GM18519 (cell line): ENCODE data around the gene ELOVL7.
"Not testable (repeated sequence)": the region's sequence is repeated elsewhere in the genome, so short reads cannot be mapped to it uniquely, and the experiment has no call there.

ENCODE experiments used
- ATAC-seq: cut with Tn5 transposase; IDR thresholded peaks from one replicate; pipeline ENCODE4 v1.9.1; 2021; ENCODE audit warnings: mild to moderate bottlenecking, moderate library complexity; ENCODE audit not compliant: unreplicated experiment, low FRiP score

Gene ELOVL7

DNA sequence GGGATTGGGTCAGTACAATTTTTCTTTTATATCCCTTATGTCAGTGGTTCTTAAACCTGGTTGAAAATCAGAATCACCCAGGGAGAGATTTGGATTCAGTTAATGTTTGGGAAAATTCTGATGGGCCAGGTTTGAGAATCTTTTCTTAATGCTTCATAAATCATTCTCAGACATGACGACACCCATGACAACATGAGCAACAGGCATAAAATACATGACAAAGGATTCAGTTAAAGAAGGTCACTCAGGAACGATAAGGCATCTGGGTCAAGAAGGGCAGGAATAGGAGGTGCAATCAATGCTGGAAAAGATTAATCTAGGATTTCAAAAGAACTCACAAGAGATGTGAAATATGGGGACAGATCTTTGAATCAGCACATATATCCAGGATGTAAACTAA is 41.8 kb downstream of the ELOVL7 start:
- no peak for ATAC-seq

DNA sequence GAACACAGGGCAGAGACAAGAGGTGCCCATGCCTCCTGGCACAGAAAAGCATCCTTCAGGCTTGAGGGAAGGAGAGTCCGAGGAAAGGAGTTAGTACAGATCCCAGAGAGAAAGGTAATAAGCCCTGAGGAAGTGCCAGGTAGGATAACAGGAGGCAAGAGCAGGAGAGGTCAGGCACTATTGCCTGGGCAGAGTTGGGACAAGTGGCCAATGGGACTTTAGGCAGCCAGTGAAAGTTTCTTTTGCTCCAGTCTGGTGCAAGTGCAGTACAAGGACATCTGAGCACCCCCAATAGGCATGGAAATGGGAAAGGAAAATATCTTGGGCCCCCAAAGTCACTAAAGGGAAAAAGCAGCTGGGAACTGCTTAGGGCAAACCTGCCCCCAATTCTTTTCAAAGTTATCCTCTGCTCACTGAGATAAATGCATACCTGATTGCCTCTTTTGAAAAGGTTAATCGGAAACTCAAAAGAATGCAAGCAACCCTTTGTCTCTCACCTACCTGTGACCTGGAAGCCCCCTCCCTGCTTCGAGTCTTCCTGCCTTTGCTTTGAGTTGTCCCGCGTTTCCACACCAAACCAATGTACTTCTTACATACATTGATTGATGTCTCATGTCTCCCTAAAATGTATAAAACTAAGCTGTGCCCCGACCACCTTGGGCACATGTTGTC is 46.5 kb downstream of the ELOVL7 start:
- no peak for ATAC-seq

DNA sequence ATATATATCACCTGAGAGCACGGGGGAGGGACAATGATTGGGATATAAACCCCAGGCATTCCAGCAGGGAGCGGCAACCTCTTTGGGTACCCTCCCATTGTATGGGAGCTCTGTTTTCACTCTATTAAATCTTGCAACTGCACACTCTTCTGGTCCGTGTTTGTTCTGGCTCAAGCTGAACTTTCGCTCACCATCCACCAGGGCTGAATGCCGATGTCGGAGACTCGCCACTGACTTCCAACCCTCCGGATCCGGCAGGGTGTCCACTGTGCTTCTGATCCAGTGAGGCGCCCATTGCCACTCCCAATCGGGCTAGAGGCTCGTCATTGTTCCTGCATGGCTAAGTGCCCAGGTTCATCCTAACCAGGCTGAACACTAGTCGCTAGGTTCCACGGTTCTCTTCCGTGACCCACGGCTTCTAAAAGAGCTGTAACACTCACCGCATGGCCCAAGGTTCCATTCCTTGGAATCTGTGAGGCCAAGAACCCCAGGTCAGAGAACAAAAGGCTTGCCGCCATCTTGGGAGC is 48.6 kb downstream of the ELOVL7 start:
- not testable (repeated sequence) for ATAC-seq

DNA sequence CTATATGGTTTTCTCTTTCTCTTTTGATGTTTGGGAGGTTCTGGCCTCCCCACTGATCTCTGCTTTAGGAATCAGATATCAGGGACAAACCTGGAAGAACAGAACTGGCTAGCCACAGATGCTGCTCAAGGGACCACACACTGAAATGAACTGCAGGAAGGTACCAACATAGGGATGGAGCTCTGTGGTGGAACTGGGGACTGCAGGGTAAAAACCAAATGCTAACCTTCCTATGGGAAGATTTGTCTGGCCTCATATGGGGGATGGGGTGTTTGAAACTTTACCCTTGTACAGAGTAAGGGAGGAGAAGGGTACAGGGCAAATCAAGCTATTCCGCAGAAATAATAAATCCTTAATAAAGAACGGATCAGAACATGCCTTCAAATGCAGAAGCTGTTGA is 49.4 kb downstream of the ELOVL7 start:
- ATAC-seq = no peak

DNA sequence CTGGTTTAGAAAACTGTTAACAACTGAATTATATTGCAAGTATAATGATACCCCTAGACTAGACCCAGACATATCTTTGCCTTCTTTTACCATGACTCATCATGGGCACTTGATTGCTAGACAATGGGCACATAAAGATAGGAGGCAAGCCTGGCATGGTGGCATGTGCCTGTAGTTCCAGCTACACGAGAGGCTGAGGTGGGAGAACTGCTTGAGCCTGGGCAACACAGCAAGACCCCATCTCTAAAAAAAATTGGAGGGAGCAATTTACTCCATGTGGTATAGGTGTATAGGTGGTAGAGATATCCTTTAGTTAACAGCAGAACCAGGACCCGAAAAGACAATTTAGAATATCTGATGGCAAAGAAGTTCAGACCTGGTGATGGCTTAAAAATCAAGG is 51.6 kb downstream of the ELOVL7 start:
- no peak for ATAC-seq

DNA sequence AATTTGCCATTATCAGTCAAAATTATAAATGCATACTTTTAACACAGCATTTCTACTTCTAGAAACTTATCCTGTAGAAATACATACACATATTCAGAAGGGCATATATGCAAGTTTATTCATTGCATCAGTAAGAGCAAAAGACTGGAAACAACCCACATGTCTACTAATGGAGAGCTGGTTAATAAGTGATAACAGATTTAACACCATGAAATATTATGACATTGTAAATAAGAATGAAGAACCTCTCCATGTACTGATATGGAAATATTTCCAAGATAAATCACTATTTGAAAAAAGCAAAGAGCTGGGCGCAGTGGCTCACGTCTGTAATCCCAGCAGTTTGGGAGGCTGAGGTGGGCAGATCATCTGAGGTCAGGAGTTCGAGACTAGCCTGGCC is 54.5 kb downstream of the ELOVL7 start:
- ATAC-seq = no peak

DNA sequence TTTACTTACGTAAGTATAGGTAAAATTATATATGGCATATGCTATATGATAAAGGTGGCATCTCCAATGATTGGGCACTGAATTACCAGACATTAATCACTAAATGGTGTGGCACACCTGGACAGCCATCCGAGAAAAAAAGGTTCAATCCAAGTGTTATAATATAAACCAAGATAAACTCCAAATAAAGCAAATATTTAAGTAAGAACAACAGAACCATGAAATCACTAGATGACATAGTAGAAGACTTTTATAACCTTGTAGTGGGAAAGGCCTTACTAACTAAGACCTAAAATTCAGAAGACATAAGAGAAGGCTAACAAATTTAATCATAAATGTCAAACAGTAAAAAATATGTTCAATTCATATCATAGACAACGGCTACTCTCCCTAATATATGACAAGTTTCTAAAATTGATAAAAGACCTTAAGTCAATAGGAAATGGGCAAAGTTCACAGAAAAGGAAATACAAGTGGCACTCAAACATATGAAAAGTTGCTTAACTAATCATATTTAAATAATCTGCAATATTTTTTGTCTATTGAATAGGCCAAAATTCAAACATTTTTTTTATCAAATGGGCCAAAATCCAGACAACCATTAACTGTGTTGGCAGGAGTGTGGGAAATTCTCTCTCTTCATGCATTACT is 55.1 kb downstream of the ELOVL7 start:
- ATAC-seq = no peak

DNA sequence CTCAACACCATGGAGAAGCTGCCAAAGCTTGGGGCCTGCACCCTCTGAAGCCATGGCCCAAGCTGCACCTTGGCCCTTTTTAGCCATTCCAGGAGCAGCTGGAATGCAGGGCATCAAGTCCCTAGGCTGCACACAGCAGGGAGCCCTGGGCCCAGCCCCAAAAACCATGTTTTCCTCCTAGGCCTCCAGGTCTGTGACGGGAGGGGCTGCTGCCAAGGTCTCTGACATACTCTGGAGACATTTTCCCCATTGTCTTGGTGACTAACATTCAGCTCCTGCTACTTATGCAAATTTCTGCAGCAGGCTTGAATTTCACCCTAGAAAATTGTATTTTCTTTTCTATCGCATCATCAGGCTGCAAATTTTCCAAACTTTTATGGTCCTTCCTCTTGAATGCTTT is 64.6 kb downstream of the ELOVL7 start:
- no peak for ATAC-seq

DNA sequence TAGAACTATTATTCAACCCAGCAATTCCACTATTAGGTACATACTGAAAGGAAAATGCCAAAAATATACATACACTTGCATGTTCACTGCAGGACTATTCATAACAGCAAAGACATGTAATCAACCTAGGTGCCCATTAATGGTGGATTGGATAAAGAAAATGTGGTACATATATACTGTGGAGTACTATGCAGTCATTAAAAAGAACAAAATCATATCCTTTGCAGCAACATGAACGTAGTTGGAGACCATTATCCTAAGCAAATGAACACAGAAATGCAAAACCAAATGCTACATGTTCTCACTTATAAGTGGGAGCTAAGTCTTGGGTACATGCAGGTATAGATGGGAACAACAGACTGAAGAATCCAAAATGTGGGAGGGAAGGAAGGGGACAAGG is 67.7 kb downstream of the ELOVL7 start:
- ATAC-seq = no peak

DNA sequence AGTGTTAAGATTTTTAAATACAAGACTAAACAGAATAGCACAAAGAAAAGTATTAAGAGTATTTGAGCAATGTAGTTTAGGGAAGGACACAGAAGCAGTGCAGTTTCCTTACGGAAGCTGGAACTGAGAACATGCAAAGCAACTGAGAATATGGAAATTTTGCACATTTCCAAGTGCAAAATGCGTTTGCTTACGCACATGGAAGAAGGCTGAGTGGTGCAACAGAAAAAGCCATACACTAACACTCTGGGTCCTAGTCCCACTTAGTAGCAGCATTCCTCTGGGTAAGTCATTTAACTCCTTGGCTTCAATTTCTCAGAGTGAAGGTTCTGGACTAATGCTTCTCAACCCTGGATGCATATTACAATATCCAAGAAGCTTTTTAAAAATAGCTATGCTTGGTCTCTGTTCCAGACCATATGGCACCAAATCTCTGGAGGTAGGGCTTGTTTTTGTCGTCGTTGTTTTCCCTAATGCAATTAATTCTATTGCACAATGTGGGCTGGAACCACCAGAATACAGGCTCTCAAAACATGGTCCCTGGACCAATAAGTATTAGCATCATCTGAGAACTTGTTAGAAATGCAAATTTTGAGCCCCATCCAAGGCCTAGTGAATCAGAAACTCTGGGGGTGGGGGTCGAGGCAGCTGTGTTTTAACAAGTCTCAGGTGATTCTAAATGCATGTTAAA is 78.9 kb downstream of the ELOVL7 start:
- no peak for ATAC-seq

DNA sequence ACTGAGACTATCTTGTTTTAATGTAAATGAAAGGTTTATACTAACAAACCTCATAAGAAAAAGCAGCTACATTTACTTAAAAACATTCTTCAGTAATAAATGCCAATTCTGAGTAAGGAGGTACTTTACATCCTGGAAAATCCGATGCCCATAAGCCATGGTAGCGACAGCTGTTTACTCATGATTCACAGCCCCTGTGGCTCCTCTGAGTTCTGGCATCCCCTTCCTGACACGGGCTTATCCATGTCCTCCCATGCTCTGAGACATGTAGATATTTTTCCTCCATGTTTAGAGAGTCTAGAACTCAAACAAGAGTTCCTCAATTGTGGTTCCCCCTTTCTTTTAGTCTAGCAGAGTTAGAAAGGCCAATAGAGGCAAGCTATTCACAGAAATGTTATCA is 81.0 kb downstream of the ELOVL7 start:
- no peak for ATAC-seq

DNA sequence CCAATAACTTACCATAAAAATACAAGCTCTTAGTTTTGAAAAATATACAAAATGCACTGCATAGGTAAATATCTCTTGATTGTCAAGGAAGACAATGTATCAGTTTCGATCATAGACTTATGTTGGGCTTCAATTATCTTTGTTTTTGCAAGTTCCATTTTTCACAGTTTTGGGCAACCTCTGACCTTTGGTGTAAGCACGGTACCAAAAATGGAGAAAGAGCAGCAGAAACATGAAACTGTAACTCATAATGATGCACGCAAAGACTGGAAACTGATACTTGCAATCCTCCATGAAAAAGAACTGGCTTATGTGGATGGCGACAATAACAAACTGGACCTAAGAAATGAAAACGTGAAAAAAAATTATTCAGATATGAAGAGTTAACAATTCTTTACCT is 89.6 kb downstream of the ELOVL7 start:
- no peak for ATAC-seq

DNA sequence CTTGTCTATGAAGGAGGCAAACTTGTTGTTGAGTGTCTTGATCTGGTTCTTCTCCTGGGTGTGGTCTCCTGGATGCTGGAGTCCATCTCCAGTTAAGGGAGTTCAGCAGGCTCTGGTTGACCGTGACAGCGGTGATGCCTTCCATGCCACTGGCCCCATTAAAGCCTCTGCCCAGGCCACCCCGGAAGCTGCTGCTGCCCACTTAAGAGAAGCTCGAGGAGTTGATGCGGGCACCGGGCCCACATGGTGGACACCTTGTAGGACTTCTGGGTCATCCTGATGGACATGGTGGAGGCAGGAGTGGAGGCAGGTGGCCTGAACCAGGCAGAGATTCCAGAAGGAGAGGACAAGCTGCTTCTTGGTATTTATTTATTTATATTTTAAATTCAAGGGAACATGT is 99.4 kb downstream of the ELOVL7 start:
- no peak for ATAC-seq

DNA sequence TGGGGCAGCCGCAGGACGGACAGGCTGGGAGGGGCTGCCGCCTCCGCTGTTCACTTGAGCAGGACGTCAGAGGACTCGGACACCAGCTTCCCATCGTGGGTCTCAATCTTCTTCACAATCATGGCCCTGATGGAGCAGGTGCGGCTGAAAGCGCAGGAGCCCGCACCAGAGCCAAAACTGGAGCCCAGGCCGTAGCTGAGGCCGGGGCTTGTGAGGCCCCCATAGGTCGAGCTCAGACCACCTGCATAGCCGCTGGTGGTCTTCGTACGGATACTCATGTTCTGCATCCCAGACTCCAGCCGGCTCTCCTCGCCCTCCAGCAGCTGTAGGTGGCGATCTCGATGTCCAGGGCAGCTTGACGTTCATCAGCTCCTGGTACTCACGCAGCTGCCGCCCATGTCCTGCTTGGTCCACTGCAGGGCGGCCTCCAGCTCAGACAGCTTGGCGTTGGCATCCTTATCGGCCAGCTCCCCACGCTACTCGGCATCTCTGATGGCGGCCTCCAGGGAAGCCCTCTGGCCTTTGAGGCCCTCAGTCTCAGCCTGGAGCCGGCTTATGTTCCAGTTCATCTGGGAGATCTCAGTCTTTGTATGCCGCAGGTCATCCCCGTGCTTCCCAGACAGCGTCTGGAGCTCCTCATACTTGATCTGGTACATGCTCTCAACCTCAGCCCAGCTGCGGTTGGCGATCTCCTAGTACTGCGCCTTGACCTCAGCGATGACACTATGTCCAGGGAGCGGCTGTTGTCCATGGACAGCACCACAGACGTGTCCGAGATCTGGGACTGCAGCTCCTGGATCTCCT is 100.4 kb downstream of the ELOVL7 start:
- ATAC-seq = no peak

DNA sequence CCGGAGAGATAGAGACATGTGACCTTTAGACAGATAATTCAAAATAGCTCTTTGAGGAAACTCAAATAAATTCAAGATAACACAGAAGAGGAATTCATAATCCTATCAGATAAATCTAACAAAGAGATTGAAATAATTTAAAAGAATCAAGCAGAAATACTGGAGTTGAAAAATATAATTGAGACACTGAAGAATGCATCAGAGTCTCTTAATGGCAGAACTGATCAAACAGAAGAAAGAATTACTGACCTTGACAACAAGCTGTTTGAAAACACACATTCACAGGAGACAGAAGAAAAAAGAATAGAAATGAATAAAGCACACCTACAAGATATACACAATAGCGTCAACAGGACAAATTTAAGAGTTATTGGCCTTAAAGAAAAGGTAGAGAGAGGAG is 103.7 kb downstream of the ELOVL7 start:
- ATAC-seq = no peak

DNA sequence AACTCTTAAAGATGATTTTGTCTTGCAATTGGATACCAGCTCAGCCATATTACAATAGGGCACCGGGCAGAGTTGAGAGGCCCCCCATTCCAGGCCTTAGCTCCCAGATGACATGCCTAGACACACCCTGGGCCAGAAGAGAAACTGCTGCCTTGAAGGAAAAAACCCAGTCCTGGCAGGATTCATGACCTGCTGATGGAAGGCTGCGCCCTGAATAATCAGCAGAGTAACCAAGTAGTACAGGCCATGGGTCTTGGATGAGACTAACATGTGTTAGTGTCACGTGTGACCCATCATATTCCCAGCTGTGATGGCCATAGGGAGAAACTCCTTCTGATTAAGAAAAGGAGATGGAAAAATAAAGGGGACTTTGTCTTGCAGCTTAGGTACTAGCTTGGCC is 105.1 kb downstream of the ELOVL7 start:
- no peak for ATAC-seq

DNA sequence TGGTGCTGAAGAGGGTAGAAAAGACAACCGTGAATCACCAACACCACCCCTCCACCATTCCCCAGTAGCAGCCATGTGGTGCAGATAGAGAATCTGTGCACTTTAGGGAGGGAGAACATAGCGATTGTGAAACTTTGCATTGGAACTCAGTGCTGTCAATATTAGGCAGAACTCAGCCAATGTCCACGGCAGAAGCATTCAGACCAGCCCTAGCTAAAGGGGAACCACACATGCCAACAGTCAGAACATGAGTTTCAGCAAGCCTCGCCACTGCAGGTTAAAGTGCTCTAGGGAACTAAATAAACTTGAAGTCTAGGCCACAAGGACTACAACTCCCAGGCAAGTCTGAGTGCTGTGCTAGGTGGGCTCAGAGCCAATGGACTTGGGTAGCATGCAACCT is 105.6 kb downstream of the ELOVL7 start:
- no peak for ATAC-seq

DNA sequence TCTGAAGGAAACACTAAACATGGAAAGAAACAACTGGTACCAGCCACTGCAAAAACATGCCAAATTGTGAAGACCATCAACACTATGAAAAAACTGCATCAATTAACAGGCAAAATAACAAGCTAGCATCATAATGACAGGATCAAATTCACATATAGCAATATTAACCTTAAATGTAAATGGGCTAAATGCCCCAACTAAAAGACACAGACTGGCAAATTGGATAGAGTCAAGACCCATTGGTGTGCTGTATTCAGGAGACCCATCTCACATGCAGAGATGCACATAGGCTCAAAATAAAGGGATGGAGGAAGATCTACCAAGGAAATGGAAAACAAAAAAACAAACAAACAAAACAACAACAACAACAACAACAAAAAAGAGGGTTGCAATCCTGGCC is 113.2 kb downstream of the ELOVL7 start:
- ATAC-seq = not testable (repeated sequence)

DNA sequence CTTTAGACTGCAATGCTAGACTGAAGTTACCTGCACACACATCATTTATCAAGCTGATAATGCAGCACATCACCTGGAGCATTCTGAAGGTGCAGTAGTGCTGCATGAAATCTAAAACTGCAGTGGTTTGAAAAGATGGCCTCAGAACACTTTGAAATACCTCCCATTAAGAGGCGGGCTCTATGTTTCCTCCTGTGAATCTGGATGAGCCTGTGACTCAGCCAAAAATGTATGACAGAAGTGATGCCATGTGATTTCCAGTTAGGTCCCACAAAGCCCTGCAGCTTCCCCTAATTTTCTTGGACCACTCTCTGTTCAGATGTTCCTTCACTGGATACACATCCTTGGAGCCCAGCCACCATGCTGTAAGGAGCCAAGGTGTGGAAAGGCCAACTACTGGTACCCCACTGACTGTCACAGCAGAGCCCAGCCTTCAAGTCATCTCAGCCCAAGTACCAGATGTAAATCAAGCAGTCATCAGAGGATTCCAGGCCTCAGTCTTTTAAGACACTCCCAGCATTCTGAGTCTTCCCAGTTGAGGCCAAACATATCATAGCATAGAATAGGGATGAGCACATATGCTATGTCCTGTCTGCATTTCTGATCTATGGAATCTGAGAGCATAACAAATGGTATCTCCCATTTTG is 116.9 kb downstream of the ELOVL7 start:
- ATAC-seq = no peak

DNA sequence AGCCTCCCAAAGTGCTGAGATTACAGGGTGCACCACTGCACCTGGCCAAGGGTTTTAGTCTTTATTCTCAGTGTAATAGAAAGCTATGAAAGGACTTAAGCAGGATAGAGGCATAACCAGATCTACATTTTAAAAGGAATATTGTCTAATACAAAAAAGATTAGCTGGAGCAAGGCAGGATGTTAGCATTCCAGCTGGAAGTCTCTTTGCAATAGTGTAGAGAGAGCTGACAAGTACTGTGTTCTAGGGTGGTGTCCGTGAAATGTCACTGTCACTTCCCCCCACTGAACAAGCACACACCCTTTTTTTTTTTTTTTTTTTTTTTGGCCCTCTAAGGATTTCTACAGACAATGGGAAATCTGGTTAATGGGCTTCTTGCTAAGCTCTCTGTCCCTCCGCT is 119.9 kb downstream of the ELOVL7 start:
- no peak for ATAC-seq
